ENCODE measurements around the gene CEP70.

DNA sequence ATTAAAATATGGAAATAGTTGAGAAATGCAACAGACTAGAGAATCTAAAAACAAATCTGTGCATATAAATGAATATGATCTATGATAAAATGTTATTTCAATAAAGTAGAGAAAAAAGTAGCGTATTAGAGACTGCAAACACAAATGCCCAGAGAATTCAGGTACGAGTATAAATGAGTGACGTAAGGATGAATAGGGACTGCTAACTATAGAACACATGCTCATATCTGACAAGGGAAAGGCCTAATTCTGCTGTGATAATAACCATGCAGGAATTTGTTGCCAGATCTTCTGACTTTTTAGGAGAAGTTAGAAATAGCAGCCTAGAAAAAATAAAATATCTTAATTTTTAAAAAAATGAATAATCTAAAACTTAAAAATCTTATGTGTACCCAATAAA is 86.5 kb downstream of the CEP70 start:
- no peak for TF ChIP-seq EZH2 (IDR thresholded peaks at IDR 0.05; ENCODE audit: insufficient read depth, low read length)
- TF ChIP-seq, protein P1, sequence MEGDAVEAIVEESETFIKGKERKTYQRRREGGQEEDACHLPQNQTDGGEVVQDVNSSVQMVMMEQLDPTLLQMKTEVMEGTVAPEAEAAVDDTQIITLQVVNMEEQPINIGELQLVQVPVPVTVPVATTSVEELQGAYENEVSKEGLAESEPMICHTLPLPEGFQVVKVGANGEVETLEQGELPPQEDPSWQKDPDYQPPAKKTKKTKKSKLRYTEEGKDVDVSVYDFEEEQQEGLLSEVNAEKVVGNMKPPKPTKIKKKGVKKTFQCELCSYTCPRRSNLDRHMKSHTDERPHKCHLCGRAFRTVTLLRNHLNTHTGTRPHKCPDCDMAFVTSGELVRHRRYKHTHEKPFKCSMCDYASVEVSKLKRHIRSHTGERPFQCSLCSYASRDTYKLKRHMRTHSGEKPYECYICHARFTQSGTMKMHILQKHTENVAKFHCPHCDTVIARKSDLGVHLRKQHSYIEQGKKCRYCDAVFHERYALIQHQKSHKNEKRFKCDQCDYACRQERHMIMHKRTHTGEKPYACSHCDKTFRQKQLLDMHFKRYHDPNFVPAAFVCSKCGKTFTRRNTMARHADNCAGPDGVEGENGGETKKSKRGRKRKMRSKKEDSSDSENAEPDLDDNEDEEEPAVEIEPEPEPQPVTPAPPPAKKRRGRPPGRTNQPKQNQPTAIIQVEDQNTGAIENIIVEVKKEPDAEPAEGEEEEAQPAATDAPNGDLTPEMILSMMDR (IDR thresholded peaks at IDR 0.05; ENCODE audit: insufficient read depth, low read depth, low read length): no peak
